ENCODE measurements around the gene SLC2A5. TPM values are rescaled to one million over a fixed set of nuclear protein-coding genes. Genes with fewer than 3 reads are reported as not detected.

The SLC2A5 gene
- total RNA-seq, 1 experiment from 2014 or later, result not detected

- POLR2A ChIA-PET (ENCODE audit: unreplicated experiment), result no interaction called here
Observed at GRCh38 chr1:9039761-9040658, 29.4 kb downstream of the SLC2A5 start.

DNA sequence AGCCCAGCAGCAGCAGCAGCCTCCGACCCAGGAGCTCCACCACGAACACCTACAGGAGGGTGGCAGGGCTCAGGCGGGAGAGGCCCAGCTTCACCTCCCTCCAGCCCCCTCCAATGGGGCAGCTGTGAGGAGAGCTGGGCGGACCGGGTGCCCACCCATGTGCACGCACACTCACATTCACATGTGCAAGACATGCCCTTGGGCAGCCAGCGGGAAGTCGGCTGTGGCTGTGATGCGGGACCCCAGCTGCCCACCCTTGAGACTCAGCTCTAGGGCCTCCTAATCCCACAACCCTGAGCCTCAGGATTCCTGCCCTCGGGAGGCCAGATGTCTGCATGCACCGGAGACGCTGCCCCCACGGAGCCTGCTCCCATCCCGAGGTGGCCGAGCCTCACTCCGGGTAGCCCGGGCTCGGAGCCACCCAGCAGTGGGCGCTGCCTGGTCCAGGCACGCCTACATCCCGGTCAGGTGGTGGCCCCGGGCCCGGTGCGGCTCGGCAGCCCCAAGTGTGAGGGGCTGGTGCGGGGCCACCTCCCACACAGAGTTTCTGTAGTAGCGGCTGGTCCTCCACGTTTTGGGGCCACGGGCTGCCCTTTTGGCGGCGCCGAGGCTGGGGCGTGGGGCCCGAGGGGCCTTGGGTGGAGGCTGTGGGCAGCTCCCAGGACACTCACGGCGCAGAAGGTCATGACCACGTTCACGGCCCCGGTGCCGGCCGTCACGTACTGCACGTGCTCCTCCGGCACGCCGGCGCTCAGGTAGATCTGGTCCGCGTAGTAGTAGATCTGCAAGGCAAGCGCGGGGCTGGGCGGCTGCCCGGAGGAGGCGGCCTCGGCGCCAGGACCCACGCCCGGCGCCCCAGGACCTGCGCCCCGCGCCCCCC lies 30.3 kb downstream of the SLC2A5 start:
- H4K20me1 ChIP-seq (ENCODE audit: low read length), result no peaks in the 10 kb centered on the region
- H3K27ac ChIP-seq (ENCODE audit: low read length), result no peak overlapping the region
- no peak overlapping the region for H3K4me2 ChIP-seq (ENCODE audit: low read length)
- no TSS peak for BruUV-seq (replicated peaks)
- DNase-seq (no peak), ATAC-seq (no peak)
- H2AFZ ChIP-seq (ENCODE audit: low read length), result no peak overlapping the region
- H3K27me3 ChIP-seq (ENCODE audit: low read length), result no peaks in the 10 kb centered on the region
- no peak overlapping the region for H3K4me3 ChIP-seq (ENCODE audit: low read length)
- no peak overlapping the region for H3K9ac ChIP-seq (ENCODE audit: low read length)
- H3K36me3 ChIP-seq (ENCODE audit: low read depth, low read length), result no peaks in the 10 kb centered on the region
- TF ChIP-seq EZH2 (IDR thresholded peaks at IDR 0.05; ENCODE audit: low read length, unreplicated experiment) (no peak), CTCF (conservative IDR thresholded peaks at IDR 0.05; ENCODE audit: low read depth, low read length) (no peak), EZH2phosphoT487 (IDR thresholded peaks at IDR 0.05; ENCODE audit: borderline replicate concordance, low read length) (no peak)
- H3F3A ChIP-seq (ENCODE audit: low read length, unreplicated experiment), result no peaks in the 10 kb centered on the region
- no peaks in the 10 kb centered on the region for H3K9me2 ChIP-seq (replicated peaks; ENCODE audit: low read length)
- H3K9me3 ChIP-seq (ENCODE audit: low read length), result 0 out of 2 replicates have a peak, but pooled peaks cover 9% of the 10 kb centered on the region
- no peaks in the 10 kb centered on the region for H3K4me1 ChIP-seq (ENCODE audit: insufficient read depth, low read length)
- intact Hi-C loops (cut with micrococcal nuclease), result no loop called here
- no peaks in the 10 kb centered on the region for H3K79me2 ChIP-seq (ENCODE audit: low read length)
- POLR2A ChIA-PET (ENCODE audit: unreplicated experiment), result no interaction called here
- CTCF ChIA-PET, result no interaction called here

More at GRCh38 chr1:9039761-9040658, 29.4 kb downstream of the SLC2A5 start:
- intact Hi-C loops (cut with micrococcal nuclease), result no loop called here
- Histone ChIP-seq H3K4me1 (ENCODE audit: insufficient read depth, low read length) (no peaks in the 10 kb centered on the region), H3K4me2 (ENCODE audit: low read length) (no peak overlapping the region), H3K27me3 (ENCODE audit: low read length) (no peaks in the 10 kb centered on the region), H3K36me3 (ENCODE audit: low read depth, low read length) (no peaks in the 10 kb centered on the region), H3K9ac (ENCODE audit: low read length) (no peak overlapping the region), H2AFZ (ENCODE audit: low read length) (no peak overlapping the region), H4K20me1 (ENCODE audit: low read length) (no peaks in the 10 kb centered on the region), H3K79me2 (ENCODE audit: low read length) (no peaks in the 10 kb centered on the region), H3K9me3 (ENCODE audit: low read length) (0 out of 2 replicates have a peak, but pooled peaks cover 4% of the 10 kb centered on the region), H3K27ac (ENCODE audit: low read length) (no peak overlapping the region), H3K9me2 (replicated peaks; ENCODE audit: low read length) (no peaks in the 10 kb centered on the region), H3F3A (ENCODE audit: low read length, unreplicated experiment) (no peaks in the 10 kb centered on the region), H3K4me3 (ENCODE audit: low read length) (no peak overlapping the region)
- CTCF ChIA-PET, result no interaction called here
- no peak for DNase-seq
- TF ChIP-seq EZH2phosphoT487 (IDR thresholded peaks at IDR 0.05; ENCODE audit: borderline replicate concordance, low read length) (no peak), EZH2 (IDR thresholded peaks at IDR 0.05; ENCODE audit: low read length, unreplicated experiment) (no peak), CTCF (conservative IDR thresholded peaks at IDR 0.05; ENCODE audit: low read depth, low read length) (no peak)
- no peak for ATAC-seq
- no TSS peak for BruUV-seq (replicated peaks)

Measured in PC-3 (cell line).